Anterior cingulate cortex (tissue), 58 donors: ENCODE data around the gene CA5A.

Experiments used
- DNase-seq, 58 donors: peaks; one replicate each; lab custom pipeline; 2025; lab: John Stamatoyannopoulos, UW

The CA5A gene

GRCh38 chr16:87842209-87842869, 94.0 kb downstream of the CA5A start:
- no peak for DNase-seq

GRCh38 chr16:87841340-87842208, 94.8 kb downstream of the CA5A start:
- no peak for DNase-seq

GRCh38 chr16:87840271-87840978, 95.9 kb downstream of the CA5A start:
- DNase-seq = no peak

- no peak for DNase-seq
These were observed 96.6 kb downstream of the CA5A start for GRCh38 chr16:87839542-87840270.

GRCh38 chr16:87838643-87839541, 97.4 kb downstream of the CA5A start:
- no peak for DNase-seq
